ENCODE results near the gene TEX11.

DNA sequence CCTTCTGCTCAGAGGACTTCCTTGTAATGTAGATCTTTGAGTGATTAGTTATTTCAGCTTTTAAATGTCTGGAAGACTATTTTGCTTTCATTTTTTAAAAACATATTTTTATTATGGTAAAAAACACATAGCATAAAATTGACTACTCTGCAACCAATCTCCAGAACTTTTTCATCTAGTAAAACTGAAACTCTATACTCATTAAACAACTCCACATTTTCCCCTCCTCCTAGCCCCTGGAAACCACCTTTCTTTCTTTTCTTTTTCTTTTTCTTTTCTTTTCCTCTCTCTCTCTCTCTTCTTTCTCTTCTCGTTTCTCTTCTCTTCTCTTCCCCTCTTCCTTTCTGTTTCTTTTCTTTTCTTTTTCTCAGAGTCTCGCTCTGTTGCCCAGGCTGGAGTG, 233.2 kb downstream of the TEX11 start:
- TF ChIP-seq, protein P1, sequence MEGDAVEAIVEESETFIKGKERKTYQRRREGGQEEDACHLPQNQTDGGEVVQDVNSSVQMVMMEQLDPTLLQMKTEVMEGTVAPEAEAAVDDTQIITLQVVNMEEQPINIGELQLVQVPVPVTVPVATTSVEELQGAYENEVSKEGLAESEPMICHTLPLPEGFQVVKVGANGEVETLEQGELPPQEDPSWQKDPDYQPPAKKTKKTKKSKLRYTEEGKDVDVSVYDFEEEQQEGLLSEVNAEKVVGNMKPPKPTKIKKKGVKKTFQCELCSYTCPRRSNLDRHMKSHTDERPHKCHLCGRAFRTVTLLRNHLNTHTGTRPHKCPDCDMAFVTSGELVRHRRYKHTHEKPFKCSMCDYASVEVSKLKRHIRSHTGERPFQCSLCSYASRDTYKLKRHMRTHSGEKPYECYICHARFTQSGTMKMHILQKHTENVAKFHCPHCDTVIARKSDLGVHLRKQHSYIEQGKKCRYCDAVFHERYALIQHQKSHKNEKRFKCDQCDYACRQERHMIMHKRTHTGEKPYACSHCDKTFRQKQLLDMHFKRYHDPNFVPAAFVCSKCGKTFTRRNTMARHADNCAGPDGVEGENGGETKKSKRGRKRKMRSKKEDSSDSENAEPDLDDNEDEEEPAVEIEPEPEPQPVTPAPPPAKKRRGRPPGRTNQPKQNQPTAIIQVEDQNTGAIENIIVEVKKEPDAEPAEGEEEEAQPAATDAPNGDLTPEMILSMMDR (optimal IDR thresholded peaks at IDR 0.05 in 1 of 3, IDR thresholded peaks at IDR 0.05 in 1 of 3, conservative IDR thresholded peaks at IDR 0.05 in 1 of 3; ENCODE audit: extremely low read depth in 1 of 3, insufficient read depth in 2 of 3, low read length in 3 of 3) = no peak
- no peak for TF ChIP-seq EZH2 (IDR thresholded peaks at IDR 0.05; ENCODE audit: low read length)
